GM18508 (cell line): Measurements from ENCODE around the gene CNTN4.

Experiments used
- ATAC-seq: cut with Tn5 transposase; IDR thresholded peaks from one replicate; pipeline ENCODE4 v1.9.1; 2021; ENCODE audit warnings: moderate number of reproducible peaks; ENCODE audit not compliant: insufficient read depth, unreplicated experiment

CNTN4 gene

DNA sequence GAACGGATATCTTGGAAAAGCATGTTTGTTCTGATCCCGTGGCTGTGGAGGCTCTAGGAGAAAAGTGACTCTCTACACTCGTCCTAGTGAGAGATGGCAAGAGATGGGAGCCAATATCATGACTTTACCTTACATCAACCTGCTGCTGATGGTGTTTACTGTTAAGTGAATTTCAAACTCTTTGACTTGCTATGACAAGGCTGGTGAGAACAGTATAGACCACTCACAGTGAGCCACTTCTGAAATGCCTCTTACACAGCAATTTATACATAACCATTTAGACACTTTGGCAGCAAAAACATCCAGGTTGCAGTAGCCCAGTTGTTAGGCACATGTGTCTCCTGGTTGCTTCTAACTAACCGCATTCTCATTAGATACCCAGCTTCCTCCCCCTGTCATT lies 968.2 kb downstream of the CNTN4 start:
- no peak for ATAC-seq

DNA sequence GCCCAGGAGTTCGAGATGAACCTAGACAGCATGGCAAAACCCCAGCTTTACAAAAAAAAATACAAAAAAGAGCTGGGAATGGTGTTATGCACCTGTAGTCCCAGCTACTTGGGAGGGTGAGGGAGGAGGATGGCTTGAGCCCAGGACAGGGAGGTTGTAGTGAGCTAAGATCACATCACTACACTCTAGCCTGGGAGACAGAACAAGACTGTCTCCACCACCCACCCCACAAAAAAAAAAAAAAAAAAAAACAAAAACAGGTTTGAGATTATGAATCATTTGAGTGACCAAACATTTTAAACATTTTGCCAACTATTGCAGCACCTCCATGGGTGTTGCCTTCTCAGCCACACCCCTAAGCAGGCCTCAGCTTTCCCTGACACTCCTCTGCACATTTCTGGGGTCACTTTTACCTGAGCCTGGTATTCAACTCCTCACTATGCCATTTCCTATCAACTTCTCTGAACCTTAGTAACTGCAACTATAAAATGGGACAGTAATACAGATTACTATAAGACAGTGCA lies 969.8 kb downstream of the CNTN4 start:
- no peak for ATAC-seq

DNA sequence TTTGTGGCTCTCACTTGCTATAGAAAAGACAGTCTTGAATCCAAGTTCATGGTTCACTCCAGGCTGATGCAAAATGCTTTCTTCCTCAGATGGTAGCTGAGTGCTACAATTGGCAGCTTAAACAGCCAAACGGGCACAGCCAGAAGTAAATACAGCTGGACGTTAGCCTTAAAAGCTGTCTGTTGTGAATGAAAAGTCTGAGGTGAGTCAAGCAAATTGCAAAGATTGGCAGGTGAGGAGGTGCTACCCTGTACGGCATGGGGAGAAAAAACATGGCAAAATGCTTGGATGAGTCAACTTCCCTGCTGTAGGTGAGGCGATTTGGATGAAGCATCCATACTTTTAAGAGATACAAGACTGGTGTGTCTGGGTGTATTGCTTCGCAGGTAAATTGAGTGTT lies 971.1 kb downstream of the CNTN4 start:
- ATAC-seq = no peak

DNA sequence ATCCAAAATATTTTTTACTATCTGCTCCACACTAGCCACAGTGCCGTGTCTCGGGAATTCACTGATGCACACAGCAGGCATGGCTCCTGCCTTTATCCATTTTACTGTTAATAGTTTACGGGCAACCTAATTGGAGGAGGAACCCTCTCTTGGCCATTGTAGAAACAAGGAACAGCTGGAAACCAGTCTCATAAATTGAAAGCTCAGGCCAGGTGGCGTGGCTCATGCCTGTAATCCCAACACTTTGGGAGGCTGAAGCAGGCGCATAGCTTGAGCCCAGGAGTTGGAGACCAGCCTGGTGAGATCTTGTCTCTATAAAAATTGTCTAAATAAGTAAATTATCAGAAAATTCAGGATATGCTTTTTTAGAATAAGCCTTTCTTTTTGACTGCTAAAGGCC lies 972.5 kb downstream of the CNTN4 start:
- ATAC-seq = no peak

DNA sequence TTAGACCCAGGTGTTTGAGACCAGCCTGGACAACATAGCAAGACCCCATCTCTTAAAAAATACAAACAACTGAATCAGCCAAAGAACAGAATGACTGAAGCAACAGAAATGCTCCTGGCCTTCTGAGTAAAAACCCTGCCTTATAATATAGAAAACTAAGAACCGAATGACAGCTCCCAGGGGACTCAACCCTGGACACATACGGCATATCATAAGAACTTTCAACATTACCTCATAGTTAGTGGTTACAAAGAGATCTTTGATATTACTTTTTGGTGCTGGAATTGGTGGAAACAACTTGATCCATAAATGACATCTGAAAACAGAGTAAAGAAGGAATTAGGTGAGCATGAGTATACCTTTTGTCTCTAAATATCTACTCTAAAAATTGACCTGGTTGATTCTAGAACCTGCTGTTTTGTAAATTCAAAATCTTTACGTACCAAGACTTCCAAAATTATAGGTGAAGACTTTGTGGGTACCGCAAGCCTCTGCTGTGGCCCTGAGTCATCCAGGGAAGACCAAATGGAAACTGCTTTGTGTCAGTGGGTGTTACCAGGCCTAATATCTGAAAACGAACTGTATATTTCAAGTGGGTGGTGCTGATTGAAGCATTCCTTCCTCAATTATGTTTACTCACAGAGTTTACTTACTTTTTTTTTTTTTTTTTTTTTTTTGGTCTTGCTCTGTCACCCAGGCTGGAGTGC lies 976.0 kb downstream of the CNTN4 start:
- ATAC-seq = peak; percentile 67

DNA sequence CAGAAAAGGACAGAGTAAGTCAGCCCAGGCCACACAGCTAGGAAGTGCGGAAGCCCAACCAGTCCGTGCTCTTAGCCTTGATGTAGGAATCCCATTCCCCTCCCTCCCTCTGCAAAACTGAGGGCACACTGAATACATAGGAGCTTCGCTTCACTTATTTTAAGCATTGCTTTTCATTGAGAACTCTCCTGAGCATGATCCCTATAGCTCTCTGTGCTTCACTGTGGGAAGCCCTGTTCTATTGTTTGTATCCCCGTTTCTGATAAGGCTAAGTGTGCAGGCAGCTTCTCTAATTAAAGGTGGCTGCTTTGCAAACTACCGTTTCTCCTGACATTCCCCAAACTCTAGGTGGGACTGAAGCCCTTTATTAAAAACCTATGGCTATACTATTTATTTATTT lies 981.6 kb downstream of the CNTN4 start:
- no peak for ATAC-seq

DNA sequence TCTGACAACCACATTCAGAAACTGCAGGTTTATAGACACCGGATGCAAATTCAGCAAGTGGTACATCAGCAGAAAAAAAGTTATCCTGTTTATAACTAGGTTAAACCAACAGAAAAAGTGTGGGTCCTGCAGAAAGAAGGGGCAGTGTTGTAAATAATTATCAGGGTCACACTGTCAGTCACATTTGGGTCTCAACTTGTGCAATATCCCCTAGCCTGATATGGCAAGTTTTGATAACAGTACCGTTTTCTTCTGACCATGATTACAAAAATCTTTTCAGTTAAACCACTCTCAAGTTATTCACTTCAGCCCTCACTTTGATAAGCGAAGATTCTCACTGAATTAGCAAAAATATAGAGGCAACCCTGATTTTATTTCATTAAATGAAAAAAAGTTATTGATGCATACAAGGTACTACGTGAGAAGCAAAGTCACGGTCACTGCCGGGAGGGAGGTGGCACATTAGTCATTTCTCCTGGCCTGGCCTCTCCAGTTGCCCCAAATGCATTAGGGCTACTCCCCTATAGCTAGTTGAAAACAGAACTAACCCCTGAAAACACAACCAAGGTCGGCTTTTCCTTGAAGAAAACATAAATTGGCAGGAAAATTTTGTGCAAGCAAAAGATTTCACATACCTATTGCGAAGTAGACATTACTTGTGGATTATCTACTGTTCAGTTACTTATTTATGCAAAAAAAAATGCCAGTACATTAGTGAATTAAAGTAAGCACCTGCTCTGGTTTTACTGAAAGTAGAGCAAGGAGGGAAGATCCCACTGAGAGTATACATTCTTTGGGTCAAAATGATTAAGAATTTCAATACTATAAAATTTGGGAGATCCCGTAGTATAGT lies 982.9 kb downstream of the CNTN4 start:
- ATAC-seq = peak; percentile 43

DNA sequence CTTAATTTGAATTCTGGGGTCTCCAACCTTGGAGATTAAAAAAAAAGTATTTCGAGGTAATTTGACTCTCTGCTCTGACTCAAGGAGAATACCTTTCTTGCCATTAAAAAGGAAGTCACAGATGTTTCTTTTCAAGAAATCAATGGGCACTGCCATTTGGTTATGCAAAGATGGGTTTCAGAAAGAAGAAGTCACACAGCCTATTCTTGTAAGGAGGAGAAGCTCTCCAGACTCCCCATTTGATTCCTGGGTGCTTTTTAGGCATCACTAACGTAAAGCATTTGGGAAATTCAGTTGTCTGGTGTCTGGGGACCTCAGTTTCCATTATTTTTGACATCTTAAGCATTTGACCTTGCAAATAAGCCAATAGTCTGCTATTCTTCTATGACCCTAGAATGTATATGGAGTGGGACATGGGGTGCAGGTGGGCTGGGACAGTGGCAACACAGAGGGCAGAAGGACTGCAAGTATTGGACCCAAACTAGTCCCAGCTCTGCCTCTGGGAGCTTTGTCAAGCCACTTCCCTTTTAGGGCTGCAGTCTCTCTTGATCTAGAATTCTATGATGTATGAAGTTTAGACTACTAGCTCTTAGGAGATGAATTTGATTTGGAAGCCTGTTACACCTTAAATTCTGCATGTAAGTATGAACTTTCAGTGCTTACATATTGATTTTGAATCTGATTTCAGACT lies 983.7 kb downstream of the CNTN4 start:
- ATAC-seq = peak; percentile 83

DNA sequence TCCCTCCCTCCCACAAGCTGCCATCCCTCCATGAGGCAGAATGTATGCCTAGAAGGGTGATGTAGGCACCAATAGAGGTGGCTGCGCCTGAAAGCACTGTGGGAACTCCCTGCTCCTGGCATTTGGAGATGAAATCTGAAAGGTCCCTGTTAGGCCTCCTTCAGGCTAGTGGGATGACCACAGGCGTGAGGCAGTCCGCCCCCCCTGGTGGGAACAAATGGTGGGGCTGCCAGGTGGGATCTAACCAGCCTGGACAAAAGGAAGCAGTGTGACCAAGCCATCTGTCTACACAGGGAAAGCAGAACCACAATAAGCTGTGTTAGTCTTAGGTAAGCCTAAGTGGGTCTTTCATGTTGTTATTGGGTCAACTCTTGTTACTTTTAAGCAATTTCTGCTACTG lies 986.2 kb downstream of the CNTN4 start:
- no peak for ATAC-seq

DNA sequence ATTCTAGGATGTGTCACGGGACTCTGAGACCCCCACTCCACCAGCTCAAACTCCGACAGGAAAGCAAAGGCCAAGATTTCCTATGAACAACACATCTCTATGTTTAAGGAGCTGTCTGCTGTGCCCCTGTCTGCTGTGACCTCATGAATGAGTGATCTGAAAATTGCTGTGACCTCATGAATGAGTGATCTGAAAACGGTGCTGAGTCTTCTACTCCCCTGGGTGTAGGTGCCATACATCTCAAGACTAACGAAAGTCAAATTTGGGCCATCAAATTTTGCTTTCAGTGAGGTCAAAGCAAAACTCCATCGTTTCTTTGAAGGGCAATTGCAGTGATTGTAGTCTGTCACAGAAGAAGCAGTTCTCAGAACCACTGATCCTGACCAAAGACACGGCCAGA lies 987.1 kb downstream of the CNTN4 start:
- no peak for ATAC-seq

DNA sequence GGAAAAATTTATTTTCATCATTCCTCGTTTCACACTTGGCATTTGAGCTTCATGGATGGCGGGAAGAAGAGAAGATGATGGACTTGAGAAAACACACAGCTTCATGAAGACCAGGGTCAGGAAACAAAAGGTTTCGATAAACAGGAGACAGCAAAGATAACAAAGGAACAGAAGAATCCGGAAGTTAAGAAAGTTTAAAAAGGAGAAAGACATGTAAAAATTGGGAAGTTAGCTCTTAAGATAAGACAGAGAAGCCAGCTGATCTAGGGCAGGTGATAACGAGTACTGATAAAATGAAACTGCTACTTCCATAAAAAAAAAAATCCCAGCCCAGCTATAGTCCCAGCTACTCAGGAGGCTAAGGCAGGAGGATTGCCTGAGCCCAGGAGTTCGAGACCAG lies 987.6 kb downstream of the CNTN4 start:
- ATAC-seq = no peak

DNA sequence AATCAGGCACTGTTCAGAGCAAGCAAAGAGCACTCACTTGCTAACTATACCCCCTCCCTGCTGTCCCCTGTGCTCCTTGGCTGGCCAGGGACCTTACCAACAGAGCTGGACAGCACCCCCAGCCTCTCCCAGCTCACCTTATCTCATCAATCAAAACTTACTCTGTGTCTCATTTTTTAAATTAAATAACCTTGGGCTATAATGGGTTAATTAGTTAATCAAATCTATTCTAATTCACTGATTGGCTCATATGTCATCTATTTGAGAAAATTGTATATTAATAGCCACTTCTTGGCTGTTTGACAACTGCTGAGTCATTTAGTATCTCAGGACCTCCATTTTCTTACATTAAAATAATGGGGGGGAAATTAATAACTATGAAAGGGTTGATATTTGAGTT lies 988.6 kb downstream of the CNTN4 start:
- no peak for ATAC-seq

DNA sequence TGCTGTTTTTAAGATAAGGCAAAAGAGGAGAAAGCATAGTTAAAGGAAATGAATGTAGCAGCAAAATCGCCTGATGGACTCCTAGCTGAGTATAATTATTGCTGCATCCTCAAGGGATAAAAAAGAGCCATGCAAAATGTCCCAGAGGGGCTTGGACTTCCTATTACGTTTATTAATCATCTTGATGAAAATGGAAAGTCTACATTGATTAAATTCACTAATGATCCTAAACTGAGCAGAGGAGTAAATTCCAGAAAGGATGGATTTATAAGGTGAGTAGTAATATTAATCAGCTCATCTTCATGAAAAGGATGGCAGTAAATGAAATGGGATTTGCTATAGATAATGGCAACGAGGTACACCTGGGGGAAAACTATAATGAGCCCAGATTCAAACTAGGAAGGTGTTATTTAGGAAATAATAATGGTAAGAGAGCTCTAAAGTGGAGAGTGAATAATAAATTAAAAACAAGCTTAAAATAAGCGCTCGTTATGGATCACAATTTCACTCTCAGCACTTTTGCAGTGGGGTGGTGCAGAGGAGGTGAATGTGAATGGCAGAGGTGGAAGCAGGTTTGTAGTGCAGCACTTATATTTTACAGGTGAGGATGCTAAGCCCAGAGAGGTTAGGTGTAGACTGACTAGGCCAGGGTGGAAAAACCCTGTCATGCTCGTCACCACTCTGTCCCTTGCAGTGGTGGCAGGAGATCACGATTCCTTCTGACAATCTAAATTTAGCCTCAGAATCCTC lies 989.2 kb downstream of the CNTN4 start:
- no peak for ATAC-seq

DNA sequence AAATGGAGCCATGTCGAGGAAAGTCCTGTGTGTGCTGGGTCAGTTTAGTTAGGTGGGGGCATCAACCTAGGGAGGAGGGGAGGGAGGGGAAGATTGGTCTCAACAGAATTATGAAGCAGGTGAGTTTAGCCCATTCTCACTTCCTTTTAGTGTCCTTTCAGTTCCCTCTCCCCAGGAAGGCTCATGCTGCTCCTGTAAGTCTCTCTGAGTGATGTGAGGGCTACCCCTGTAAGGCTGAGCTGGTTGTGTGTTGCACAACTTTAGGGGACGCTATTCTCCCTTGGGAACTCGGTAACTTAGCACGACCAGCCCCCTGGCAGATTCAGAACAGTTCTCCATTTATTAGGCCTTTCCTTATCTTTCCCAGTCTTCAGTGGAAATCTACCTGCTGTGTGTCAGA lies 990.4 kb downstream of the CNTN4 start:
- ATAC-seq = peak; percentile 98

DNA sequence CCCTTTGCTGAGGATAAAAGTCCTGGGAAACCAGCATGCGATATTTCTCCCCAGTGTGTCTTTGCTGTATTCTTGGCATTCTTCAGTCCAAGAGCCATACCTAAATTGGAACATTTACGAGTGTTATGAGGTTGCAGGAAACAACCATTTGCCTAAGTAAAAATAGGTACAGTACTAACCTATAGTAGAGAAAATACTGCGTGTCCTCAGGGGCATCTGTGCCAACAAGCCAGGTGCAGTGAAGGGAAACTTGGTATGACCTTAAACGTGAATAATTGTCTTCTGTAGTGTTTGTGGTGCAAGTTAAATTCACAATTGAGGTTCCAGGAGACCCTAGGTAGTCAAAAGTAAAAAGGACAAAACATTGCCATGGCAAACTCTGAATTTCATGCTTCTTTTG lies 999.3 kb downstream of the CNTN4 start:
- ATAC-seq = no peak

DNA sequence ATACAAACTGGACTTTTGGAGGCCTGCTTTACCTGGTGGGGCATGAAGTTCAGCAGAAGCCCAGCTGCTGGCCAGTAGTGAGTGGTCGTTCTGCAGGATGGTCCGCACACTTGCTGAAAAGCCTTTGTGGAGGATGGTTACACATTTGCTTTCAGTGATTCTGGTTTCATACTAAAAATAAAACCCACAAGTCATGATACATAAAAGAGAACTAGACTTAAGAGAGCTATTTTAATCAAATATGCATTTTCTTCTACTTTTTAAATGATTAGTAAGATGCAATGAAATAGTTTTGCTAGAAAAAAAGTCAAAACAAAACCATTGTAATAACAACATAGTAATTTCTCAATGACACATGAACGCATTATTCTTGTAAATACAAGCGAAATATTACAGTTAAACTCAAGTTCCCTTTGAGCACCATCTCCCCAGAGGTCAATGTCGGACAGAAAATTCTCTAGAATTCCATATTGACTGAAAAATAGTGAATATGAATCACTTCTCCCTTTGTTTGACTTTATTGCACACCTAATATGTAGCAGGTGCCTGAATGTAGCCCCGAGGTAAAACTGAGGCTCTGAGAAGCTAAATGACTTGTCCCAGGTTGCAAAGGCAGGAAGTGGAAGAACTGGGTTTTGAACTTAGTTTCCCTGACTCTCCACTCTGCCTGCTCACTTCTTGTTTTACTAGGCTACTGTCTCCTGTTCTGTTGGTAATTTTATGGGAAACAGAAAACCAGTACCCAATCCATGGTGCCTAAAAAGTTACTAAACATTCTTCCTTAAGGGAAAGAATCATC lies 1003.2 kb downstream of the CNTN4 start:
- ATAC-seq = no peak

DNA sequence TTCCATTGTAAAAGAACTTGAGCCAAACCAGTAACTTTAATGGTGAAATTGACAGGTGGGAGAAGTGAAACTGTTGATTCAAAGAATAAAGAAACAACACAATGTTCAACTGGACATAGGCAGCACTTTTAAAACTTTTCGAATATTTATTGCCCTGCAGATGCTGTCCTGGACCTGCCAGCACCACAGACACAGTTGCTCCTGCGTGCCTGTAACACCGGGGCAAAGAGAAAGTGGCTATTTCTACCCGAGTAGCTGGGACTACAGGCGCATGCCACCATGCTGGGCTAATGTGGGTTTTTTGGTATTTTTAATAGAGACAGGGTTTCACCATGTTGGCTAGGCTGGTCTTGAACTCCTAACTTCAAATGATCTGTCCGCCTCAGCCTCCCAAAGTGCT lies 1004.1 kb downstream of the CNTN4 start:
- no peak for ATAC-seq

DNA sequence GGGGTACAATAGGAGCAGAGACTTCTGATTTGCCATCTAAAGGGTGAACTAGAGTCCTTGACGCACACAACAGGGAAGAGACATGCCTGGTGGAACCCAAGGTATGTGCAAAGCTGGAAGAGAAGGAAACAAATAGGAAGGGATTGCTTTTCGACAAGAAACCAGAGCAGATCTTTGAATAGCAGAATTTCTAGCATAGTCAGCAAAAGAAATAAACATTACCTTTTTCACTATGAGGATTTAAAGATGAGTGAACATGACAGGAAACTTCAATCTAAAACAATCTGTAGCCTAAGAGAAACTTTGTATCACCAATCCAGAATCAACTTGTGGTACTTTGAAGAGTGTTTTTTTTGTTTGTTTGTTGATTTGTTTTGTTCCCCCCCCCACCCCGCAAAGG lies 1006.6 kb downstream of the CNTN4 start:
- no peak for ATAC-seq

DNA sequence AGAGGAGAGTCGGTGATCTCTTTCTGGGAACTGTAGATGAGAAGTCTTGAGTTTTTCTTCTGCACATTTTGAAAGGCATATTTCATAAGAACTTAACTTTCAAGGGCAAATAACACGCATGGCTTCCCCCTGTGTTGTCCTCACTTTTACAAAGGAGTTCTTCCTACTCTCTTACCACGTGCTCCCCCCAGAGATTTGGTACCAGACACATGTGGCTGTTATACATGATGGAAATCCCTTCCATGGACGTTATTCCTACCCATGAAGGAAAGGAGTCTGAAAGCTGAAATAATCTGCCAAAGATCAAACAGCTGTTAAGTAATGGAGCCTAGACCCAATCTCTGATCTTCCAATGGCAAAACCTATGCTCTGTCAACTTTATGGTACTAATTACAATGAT lies 1007.1 kb downstream of the CNTN4 start:
- no peak for ATAC-seq

DNA sequence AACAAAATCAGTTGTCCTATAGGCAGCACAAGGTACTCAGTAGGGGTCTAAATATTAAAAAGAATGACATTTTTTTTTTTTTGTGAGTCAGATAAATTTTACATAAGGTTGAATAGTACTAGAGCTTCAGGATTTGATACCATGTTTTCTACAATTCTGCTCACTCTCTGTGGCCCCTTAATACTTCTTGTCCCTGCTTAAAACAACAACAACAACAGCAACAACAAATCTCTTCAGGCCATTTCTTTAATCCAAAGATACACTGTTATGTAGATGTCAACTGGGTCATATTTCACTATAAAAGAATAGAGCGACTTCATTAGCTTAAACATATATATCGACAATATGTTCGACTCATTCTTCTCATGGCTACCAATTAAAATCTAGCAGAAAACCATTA lies 1008.5 kb downstream of the CNTN4 start:
- no peak for ATAC-seq
